GM21381 (cell line): Measurements from ENCODE around the gene CLASRP.
"Not testable (repeated sequence)": the region's sequence is repeated elsewhere in the genome, so short reads cannot be mapped to it uniquely, and the experiment has no call there.

ENCODE experiments used
- ATAC-seq: cut with Tn5 transposase; IDR thresholded peaks from one replicate; pipeline ENCODE4 v1.9.1; 2021; ENCODE audit warnings: mild to moderate bottlenecking, moderate library complexity; ENCODE audit not compliant: unreplicated experiment

CLASRP gene

DNA sequence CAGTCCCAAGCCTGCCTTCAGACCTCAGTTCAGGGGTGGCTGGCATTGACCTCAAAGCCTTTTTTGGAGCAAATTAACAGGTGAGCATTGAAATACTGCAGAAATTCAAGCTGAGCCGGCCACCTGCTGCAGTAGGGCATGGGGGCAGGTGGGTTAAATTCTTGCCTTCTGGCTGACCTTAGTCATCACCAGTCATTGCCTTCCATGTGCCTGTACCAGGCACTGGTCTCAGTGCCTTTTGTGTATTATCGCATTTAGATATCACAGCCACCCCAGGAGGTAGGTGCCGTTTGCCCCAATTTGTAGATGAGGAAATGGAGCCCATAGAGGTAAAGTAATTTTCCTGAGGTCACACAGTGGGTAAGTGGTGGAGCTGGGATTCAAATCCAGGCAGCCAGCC, 61.4 kb downstream of the CLASRP start:
- no peak for ATAC-seq

GRCh38 chr19:45100846-45101252, 62.0 kb downstream of the CLASRP start:
- ATAC-seq, result no peak

DNA sequence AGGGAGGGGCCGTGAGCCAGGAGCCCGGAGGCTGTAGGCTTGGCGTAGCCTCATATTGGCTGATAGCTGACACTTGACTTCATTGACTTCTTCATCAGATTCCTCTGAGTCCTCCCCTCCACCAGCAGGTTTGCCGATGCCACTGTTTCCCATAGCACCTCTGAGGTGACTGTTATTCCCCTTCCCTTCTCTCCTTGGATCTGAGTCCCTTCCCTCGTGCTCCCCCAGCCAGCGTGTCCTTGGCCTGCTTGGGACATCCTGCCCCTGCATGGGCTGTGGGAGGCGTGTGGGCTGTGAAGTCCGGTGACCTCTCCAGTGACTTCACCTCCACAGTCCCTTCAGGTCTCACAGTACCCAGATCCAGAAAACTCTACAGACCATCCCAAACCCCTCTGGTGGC, 63.0 kb downstream of the CLASRP start:
- ATAC-seq, result no peak

DNA sequence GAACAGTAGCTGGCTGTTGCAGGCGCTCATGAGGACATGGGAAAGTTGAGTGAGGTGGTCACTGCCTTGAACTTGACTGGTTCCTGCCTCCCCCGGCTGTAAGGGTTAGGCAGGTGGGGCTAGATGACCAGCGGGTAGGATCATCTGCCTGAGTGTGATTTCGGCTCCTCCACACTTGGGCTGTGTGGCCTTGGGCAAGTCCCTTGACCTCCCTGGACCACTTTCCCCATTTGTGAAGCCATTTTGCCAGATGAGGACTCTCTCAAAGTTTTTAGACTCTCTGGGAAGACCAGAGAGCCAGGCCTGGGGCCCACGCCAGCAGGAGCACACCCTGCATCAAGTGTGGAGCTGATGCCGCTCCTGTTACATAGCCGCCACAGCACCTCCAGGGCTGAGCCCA, 63.6 kb downstream of the CLASRP start:
- no peak for ATAC-seq

- no peak for ATAC-seq
Measured at GRCh38 chr19:45103156-45103507, 64.3 kb downstream of the CLASRP start.

DNA sequence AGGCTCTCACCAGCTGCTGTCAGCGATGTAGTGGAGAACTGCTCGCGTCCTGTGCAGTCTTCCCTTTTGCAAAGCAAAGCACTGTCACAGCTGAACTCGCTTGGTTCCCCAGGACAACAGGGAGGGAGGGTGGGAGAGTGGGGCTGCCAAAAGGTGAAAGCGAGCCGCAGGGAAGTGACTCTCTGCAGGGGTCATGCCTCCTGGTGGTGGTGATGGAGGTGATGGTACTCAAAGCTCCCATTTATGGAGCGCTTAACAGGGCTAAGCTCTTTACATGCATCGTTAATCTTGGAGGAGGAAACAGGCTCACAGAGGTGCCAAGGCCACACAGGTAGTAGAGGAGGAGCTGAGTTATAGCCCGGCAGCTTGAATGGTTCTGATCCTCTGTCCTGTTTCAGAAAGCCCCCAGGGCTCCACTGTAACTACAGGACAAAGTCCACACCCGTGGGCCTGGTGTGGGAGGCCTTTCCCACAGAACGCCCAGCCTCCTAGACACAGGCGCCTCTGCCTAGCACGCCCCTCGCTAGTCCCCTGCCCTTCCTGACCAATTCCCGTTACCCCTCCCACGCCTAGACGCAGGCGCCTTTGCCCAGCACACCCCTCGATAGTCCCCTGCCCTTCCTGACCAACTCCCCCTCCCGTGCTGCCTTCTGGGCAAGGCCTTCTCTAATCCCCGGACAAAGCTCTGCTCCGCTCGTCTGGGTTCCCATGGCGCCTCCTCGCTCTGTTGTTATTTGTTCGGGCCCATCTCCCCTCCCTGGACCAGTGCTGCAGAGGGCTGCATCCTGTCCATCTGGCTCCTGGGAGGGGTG, 64.9 kb downstream of the CLASRP start:
- ATAC-seq, result no peak

GRCh38 chr19:45104658-45105349, 66.0 kb downstream of the CLASRP start:
- ATAC-seq, result no peak

DNA sequence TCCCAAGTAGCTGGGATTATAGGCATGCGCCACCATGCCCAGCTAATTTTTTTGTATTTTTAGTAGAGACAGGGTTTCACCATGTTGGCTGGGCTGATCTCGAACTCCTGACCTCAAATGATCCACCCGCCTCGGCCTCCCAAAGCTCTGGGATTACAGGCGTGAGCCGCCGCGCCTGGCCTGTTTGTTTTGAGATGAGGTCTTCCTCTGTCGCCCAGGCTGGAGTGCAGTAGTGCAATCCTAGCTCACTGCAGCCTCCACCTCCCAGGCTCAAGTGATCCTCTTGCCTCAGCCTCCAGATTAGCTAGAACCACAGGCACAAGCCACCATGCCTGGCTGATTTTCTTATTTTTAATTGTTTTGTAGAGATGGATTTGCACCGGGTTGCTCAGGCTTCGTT, 67.5 kb downstream of the CLASRP start:
- ATAC-seq, result not testable (repeated sequence)

DNA sequence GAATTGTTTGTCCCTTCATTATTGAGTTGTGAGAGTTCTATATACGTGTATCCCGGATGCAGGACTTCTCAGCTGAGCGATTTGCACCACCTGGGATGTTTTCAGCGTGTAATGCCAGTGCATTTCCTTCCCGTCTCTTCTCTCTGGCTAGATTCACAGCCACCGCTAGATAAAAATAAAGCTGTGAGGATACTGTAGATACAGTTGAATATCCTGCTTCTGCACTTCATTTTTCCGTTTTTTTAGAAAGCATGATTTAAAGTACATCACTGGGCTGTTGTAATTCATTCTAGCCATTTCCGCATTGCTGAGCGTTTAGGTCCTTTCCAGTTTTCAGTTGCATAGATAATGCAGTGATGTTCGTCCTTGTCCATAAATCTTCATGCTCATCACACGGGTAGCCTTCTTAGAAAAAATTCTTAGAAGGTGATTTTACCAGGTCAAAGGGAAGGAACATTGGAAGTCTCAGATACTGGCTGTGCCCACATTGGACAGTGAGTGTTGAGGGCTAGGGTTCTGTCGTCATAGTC, 68.8 kb downstream of the CLASRP start:
- ATAC-seq, result no peak

DNA sequence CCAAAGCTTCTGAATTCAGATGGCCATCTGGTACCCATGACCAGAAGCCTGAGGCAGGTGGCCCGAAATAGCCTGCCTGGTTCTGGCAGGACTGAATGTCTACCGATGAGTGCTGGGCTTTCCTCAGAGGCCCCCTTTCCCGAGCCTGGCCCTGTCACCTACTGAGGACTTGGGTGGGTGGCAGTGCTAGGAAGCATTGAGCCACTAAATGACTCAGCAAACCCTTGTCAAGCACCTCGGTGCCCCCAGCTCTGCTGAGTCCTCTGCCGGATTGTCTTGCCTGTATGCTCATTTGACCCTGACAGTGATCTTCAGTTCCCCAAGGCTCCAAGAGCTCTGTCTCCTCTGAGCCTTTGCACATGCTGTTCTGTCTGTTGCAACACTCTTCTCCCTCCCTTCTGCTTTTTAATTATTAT, 72.0 kb downstream of the CLASRP start:
- ATAC-seq, result no peak

- ATAC-seq, result no peak
Measured at GRCh38 chr19:45112111-45112827, 73.4 kb downstream of the CLASRP start.

DNA sequence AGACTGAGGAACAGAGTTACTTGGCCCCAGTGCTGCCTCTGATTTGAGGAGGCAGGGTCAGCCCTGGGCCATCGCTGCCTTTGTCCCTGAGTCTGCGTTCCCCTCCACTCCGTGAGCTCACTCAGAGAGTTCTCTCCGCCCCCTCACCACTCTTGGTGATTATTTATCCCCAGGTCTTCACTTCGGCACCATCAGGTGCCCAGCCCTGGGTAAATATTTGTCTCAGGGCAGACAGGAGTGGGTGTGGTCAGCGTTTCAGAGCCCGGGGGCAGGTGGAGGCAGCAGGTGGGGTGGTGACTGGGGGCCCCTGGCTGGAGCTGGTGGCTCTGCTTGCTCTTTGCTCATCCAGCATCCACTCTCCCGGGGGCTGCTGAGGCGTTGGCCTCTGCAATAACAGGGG, 74.8 kb downstream of the CLASRP start:
- ATAC-seq, result no peak

DNA sequence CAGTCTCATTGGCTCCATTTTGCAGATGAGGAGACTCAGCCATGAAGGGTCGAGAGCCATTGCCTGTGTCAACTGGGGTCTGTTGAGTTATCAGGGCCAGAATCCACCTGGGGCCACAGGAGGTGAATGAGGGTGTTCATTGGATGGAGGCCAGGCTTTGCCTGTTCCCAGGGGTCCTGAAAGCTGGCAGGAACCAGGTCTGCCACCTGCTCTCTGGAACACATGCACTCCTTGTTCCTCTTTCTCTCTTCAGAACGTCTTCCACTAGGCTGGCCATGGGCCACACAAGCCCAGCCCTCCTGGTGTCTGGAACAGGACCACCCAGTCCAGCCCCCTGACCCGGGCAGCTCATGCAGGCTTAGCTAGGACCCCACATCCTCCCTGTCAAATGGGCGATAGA, 75.3 kb downstream of the CLASRP start:
- no peak for ATAC-seq

DNA sequence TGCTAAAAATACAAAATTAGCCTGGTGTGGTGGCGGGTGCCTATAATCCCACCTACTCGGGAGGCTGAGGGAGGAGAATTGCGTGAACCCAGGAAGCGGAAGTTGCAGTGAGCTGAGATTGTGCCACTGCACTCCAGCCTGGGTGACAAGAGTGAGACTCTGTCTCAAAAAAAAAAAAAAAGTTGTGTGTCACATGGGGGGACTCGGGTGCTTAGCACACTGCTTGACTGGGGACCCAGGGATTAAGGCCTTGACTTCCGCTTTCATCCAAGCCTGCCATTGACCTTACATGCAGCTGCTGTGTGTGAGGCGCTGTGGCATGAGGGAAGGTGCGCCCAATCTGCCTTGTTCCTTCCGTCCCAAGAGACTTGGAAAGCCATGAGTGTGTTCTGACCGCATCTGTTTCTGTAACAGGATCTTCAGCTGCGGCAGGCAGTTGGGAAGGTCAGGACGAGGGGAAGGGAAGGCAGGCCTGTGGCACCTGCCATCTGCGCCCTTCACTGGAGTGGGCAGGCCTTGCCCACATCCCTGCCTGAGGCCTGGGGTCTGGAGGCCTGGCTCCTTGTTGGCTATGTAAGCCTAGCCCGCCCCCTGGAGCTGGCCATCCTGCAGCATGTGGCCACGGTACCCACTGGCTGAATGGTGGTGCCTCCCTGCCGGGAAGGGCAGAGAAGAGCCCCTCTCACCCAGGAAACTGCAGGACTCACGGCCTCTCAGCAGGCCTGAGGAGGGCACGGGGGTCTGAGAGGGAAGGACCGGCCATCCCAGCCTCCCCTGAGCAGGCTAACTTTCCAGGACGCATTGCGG, 77.2 kb downstream of the CLASRP start:
- ATAC-seq, result no peak

DNA sequence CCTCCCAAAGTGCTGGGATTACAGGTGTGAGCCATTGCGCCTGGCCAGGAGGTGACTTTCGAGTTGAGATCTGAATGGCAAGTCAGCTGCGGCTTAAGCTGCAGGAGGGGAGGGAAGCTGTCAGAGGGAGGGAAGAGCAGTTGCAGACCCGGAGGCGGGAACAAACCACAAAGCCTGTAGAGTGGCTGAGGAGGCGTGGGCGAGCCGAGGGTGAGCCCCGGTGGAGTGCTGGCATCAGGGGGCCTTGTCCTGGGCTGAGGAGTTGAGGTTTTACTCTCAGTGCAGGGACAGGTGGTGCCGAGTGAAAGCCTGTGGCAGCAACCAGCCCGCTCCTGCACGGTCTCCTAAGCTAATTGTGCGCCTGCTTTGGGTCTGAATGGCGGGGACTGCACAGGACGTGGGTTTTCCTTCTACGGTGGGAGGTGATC, 78.3 kb downstream of the CLASRP start:
- ATAC-seq, result no peak

DNA sequence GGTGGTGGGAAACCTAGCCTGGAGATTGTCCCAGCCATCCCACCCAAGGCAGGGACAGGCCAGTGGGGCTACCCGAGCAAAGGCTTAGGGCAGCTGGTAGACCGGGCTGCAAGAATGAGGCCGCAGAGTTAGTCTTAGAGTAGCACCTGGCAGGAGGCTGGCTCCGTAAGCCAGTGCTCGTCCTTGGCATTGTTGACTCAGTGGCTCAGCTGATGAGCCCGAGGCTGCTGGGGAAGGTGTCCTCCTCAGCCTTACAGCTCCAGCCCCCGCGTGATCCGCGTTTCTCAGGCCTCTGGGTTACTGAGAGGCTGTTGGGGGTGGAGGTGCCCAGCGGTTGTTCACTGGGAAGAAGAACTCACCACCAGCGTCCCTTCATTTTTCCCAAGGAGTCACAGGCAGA, 78.8 kb downstream of the CLASRP start:
- ATAC-seq, result no peak

DNA sequence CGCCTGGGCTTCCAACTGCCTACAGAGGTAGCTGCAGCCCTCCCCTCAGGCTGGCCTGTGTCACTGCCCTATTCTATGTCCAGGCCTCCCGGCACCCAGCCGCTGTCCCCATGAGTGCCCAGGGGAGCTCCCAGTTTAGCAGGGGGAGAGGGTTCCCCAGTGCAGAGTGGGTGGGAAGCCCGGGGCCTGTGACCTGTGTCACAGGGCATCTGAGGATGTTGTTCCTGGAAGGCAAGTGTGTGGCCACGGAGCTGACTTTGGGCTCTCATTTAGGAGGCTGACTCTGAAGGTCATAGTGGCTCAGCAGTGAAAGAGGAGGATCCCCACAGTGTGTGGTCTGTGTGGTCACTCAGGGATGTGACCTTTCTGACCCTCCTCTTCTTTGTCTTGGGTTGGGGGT, 79.3 kb downstream of the CLASRP start:
- ATAC-seq, result no peak

DNA sequence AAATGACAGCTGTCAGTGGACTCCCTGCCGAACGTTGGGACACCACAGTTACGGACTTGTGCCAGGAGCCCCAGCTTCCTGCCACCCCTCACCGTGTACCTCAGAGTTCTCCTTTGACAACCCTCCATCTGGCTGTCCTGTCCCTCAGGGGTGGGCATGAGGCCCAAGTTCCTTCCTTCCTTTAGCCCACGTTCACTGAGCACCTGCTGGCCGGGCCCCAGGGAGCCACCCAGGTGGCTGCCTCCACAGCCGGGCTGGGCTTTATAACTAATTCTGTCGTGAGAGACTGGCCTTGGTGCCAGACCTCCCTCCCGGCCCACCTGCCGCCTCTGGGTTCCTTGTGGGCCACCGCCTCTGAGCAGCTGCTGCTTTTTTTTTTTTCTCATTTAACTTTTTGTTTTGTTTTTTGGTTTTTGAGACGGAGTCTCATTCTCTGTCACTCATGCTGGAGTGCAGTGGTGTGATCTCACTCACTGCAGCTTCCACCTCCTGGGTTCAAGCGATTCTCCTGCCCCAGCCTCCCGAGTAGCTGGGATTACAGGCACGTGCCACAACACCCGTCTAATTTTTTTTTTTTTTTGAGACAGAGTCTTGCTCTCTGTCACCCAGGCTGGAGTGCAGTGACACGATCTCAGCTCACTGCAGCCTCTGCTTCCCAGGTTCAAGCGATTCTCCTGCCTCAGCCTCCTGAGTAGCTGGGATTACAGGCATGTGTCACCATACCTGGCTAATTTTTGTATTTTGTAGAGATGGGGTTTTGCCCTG, 79.9 kb downstream of the CLASRP start:
- peak; percentile 44 for ATAC-seq

- ATAC-seq, result no peak
Measured at GRCh38 chr19:45119582-45119981, 80.7 kb downstream of the CLASRP start.
